Occipital lobe (tissue), 2 donors: ENCODE measurements around the gene PSMB2. TPM values are rescaled to one million over a fixed set of nuclear protein-coding genes. Genes with fewer than 3 reads are reported as not detected.

Experiments used
- DNase-seq: peaks from one replicate; lab custom pipeline; 2025; lab: John Stamatoyannopoulos, UW
- total RNA-seq: library from RNA; depleted of rRNA; stranded (reverse); fragments of >200 nt; gene quantifications from one replicate; pipeline ENCODE4 v1.2.3, GENCODE V29; 2014

The PSMB2 gene
- total RNA-seq, 1 donor from 2014 or later = 17.8 TPM

DNA sequence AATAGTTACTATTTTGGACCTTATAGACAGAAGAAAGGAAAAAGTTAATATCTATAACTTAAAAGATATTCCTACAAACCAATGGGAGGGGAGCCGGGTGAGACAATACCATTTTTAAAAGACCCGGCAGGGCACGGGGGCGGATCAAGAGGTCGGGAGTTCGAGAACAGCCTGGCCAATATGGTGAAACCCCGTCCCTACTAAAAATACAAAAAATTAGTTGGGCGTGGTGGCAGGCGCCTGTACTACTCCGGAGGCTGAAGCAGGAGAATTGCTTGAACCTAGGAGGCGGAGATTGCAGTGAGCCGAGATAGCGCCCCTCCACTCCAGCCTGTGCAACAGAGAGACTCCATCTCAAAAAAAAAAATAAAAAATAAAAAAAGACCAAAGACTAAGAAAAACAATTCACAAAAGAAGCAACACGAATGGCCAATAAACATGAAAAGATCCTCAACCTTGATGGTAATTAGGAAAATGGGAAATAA lies 1.2 kb upstream of the PSMB2 start:
- DNase-seq = no peak

DNA sequence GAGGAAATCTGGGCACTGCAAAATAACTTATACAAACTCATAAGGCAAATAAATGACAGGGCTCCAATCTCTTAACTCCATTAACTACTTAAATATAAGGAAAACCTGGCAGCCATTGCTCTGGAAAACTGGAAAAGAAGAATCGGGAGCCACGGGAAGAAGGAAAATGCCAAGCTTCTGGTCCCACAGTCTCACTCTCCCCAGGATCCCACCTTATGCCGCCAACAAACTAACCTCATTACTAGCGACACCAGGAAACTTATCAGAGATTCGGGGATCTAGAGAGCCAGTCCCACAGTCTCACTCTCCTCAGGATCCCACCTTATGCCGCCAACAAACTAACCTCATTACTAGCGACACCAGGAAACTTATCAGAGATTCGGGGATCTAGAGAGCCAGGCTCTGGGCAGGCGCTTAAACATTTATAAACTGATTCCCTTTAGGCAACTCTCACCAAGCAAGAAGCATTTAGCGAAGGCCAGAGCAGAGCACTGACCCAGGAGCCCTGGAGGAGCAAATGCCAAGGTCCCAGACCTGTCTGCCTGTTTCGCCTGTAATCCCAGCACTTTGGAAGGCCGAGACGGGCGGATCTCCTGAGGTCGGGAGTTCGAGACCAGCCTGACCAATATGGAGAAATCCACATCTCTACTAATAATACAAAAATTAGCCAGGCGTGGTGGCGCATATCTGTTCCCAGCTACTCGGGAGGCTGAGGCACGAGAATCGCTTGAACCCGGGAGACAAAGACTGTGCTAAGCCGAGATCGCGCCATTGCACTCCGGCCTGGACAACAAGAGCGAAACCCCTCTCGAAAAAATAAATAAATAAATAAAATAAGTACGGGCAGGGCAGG lies 720 bp downstream of the PSMB2 start:
- DNase-seq = no peak

GRCh38 chr1:35637401-35637809 lies 3.9 kb downstream of the PSMB2 start:
- DNase-seq = no peak

- DNase-seq = no peak
These were observed 7.8 kb downstream of the PSMB2 start for GRCh38 chr1:35633547-35633946.

- no peak for DNase-seq
These were observed 9.9 kb downstream of the PSMB2 start for GRCh38 chr1:35631396-35631795.

DNA sequence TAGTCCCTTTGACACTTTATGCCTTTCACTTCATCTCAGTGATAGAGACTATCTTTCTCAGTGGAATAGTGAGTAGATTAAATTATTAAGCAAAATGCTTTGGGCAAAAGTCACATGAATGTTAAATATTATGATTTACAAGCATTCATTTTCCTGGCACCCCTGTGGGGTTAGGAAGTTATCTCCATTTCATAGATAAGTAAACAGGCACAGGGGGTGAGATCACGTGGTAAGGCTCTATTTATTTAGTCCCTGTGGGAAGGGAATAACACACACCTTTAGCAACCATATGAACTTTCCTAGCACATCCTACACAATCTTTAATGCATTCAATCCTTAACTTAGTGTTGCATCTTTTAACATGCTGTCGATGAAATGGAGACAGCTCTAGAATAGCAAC lies 12.3 kb downstream of the PSMB2 start:
- no peak for DNase-seq

DNA sequence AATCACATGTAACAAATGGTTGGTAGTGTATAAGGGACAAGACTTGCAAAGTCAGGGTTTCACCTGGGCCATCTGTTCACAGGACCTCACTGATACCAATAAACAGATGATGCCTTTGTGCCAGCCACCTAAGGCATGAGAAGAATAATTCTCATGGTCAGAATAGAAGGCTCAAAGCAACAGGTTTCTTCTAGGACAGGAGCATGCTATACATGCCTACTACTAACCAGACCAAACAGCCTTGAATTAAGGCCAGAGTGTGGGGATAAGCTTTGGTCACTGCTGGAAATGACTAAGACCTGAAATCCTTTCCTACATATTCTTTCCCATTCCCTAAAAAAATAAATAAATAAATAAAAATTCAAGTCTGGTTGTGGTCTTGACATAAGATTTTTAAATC lies 17.5 kb downstream of the PSMB2 start:
- no peak for DNase-seq

DNA sequence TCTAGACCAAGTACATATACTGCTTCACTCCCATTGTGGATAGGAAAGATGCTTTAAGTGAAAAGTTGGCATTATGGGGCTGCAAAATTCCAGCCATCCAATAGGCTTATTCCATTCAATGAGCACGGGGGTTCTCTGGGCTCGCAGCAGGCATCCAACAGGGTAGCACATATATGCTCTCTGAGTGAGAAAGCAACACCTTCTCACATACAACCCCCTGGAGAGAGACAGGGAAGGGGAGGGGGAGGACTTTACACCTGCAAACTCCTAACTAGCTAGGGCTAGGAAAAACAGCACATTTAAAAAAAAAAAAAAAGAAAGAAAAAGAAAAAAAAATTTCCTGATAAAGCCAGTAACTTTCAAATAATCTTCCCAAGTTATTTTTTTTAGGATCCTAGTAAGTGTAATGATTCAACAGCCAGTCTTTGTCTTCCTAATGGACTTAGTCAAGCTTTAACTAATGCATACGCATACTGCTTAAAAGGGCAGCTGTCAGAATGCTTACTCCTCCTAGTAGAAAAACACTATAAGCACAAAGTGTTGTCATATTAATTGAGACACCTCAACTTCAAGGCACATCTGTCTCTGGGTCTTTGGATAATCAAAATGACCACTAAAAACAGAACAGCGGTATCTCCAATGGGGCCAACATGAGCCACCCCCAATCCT lies 18.7 kb downstream of the PSMB2 start:
- no peak for DNase-seq

GRCh38 chr1:35619237-35620121 lies 21.8 kb downstream of the PSMB2 start:
- no peak for DNase-seq

- DNase-seq = no peak
These were observed 25.9 kb downstream of the PSMB2 start for GRCh38 chr1:35615440-35615839.

- DNase-seq = no peak
These were observed 29.7 kb downstream of the PSMB2 start for GRCh38 chr1:35611655-35612054.

GRCh38 chr1:35605867-35606182 lies 35.5 kb downstream of the PSMB2 start:
- DNase-seq = no peak

- DNase-seq = no peak
These were observed 36.1 kb downstream of the PSMB2 start for GRCh38 chr1:35605071-35605866.

GRCh38 chr1:35603941-35604340 lies 37.4 kb downstream of the PSMB2 start:
- no peak for DNase-seq

DNA sequence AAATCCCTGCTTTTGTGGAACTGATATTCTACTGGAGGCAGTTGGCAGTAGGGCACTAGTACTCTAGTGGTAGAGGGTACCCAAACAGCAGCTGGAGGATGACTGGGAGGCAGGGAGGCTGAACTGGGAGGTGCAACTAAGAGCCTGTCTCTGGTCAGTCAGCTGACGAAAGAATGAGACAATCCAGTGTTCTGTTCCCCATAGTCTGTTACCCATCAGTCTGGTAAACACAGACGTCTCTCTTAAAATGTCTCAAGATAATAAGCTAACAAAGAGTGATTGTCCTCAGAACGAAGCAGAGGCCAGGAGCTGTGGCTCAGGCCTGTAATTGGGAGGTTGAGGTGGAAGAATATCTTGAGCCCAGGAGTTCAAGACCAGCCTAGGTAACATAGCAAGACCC lies 37.9 kb downstream of the PSMB2 start:
- DNase-seq = no peak

GRCh38 chr1:35600593-35600992 lies 40.7 kb downstream of the PSMB2 start:
- no peak for DNase-seq

DNA sequence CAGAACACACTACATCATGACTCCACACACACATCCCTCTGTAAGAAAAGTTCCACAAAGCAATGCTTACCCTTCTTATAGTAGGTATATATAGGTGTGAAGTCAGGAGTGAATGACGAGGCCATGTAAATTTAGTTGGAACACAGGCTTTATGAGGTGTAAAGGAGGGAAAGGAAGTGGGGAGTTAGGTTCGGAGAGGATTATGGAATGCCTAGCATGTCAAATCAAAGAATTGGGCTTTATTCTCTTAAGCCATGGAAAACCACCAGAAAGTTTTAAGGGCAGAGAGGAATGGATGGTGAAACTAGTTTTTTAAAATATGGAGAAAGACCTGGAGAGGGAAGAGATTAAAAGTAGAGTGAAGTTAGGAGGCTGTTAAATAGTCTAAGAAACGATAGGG lies 41.9 kb downstream of the PSMB2 start:
- no peak for DNase-seq

DNA sequence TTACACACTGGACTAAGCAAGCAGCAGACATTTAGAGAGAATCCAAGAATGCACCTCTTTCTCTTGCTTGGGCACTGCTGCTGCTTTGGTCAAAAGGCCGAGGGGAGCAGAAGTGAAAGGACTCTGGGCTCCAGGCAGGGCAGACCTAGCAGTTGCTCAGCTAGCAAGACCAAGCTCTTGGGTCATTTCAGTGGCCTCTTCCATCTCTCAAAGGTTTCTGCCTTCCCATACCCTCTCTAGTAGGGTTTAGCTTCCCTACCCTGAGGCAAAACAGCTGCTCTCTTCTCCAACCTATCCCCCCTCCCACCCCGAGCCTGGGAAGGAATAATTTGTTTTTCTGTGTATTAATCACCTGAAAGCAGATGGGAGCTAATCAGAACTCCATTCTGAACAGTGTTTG lies 42.4 kb downstream of the PSMB2 start:
- no peak for DNase-seq

- no peak for DNase-seq
These were observed 43.5 kb downstream of the PSMB2 start for GRCh38 chr1:35597870-35598269.

DNA sequence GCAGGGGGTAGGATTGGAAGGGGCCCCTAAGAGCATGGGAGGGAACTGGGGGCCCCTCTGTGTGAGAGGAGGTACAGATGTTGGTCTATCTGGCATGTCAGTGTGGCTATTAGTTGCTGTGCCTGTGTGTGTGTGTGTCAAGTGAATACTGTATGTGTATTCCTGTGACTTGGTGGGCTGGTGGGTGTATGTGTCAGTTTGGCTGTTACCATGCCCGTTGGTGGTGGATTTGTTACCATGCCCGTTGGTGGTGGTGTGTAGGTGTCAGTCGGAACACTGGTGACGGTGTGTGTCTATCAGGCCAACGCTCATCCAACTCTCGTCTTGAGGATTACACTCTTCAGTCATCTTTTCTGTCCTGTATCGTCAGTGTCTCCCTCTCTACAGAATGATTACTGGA lies 45.6 kb downstream of the PSMB2 start:
- no peak for DNase-seq
